PFSK-1 (cell line): ENCODE data around the gene USH1G.

Experiments
- FOXP2 ChIP-seq: optimal IDR thresholded peaks from 2 replicates; pipeline ENCODE3; 2011; ENCODE audit warnings: borderline replicate concordance, control low read depth, inconsistent platforms; ENCODE audit not compliant: insufficient read depth; ENCODE audit errors: extremely low read length, extremely low read depth
- POLR2AphosphoS5 ChIP-seq: IDR thresholded peaks from 2 replicates; pipeline ENCODE4 v1.6.1; 2012; ENCODE audit warnings: low read depth, mild to moderate bottlenecking, control low read depth, low read length, moderate library complexity
- REST ChIP-seq, 2 experiments: IDR thresholded peaks; 2 replicates each; pipeline versions ENCODE4 v1.6.1 to v1.8.0; 2011 to 2012; ENCODE audit warnings: low read depth in 2 of 2, low read length in 2 of 2, control low read depth in 1 of 2, inconsistent platforms in 1 of 2, mild to moderate bottlenecking in 1 of 2, moderate library complexity in 1 of 2; ENCODE audit not compliant: insufficient read depth in 1 of 2
- SIN3A ChIP-seq: IDR thresholded peaks from 2 replicates; pipeline ENCODE4 v1.6.1; 2012; ENCODE audit warnings: mild to moderate bottlenecking, low read length, moderate library complexity, borderline replicate concordance; ENCODE audit not compliant: insufficient read depth
- TAF1 ChIP-seq: IDR thresholded peaks from 2 replicates; pipeline ENCODE4 v1.6.1; 2012; ENCODE audit warnings: low read length, control low read depth, borderline replicate concordance; ENCODE audit not compliant: insufficient read depth

Gene USH1G

GRCh38 chr17:74924250-74924948, 1.3 kb upstream of the USH1G start, which contains the start of gene OTOP2:
OTOP2 (plus strand) TSS chr17:74924273; CDS start chr17:74924633, 360 bp downstream.
- TF ChIP-seq TAF1 (no peak), SIN3A (no peak), REST (IDR thresholded peaks at IDR 0.05; ENCODE audit: insufficient read depth in 1 of 2, low read depth in 2 of 2, low read length in 2 of 2) (no peak), FOXP2 (no peak), POLR2AphosphoS5 (no peak)

- TF ChIP-seq POLR2AphosphoS5 (no peak), REST (IDR thresholded peaks at IDR 0.05; ENCODE audit: insufficient read depth in 1 of 2, low read depth in 2 of 2, low read length in 2 of 2) (no peak), FOXP2 (no peak), SIN3A (no peak)
Observed at GRCh38 chr17:74923538-74924249, 639 bp upstream of the USH1G start.

DNA sequence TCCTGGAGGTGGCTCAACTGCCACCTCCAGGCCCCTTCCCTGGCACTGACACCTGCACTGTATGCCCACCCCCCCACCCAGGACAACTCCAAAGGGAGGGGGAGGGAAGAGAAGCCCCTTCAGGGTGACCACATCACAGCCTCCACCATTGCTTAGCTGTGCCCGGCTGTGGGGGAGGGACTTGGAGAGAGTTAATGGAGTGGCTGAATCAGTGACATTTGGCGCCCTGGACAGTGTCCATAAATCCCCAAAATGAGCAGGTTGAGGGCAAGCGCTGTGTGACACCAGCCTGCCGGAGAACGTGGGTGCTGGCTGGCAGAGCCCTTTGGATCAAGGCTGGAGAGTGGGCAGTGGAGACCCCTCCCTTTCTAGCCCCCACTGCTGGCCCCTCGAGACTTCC, 883 bp downstream of the USH1G start:
- no peak for TF ChIP-seq FOXP2
- TF ChIP-seq REST (IDR thresholded peaks at IDR 0.05; ENCODE audit: insufficient read depth in 1 of 2, low read depth in 2 of 2, low read length in 2 of 2): no peak
- no peak for TF ChIP-seq SIN3A
- TF ChIP-seq TAF1: no peak
- no peak for TF ChIP-seq POLR2AphosphoS5

DNA sequence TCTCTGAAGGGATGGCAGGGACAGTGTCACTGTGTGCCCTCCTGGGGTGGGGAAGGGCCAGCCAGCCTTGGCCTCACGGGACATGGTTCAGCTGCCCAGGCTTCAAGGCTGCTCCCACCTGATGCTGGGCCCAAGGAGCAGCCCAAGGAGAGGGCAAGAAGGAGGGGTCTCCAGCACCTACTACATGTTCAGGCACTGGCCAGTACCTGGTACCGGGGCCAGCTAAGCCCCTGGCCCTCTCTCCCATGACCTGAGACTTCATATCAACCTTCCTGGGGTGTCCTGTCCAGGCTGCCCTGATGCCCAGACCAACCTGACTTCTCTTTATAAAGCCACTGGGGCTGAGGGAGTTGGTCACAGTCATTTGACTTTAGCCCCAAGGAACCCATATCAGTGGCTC, 1.3 kb downstream of the USH1G start:
- no peak for TF ChIP-seq FOXP2
- TF ChIP-seq REST (IDR thresholded peaks at IDR 0.05; ENCODE audit: insufficient read depth in 1 of 2, low read depth in 2 of 2, low read length in 2 of 2): no peak
- TF ChIP-seq SIN3A: no peak
- TF ChIP-seq TAF1: no peak
- no peak for TF ChIP-seq POLR2AphosphoS5
